ENCODE results near the gene EPHB2.

- TF ChIP-seq, protein P1, sequence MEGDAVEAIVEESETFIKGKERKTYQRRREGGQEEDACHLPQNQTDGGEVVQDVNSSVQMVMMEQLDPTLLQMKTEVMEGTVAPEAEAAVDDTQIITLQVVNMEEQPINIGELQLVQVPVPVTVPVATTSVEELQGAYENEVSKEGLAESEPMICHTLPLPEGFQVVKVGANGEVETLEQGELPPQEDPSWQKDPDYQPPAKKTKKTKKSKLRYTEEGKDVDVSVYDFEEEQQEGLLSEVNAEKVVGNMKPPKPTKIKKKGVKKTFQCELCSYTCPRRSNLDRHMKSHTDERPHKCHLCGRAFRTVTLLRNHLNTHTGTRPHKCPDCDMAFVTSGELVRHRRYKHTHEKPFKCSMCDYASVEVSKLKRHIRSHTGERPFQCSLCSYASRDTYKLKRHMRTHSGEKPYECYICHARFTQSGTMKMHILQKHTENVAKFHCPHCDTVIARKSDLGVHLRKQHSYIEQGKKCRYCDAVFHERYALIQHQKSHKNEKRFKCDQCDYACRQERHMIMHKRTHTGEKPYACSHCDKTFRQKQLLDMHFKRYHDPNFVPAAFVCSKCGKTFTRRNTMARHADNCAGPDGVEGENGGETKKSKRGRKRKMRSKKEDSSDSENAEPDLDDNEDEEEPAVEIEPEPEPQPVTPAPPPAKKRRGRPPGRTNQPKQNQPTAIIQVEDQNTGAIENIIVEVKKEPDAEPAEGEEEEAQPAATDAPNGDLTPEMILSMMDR (IDR thresholded peaks at IDR 0.05), result no peak
- TF ChIP-seq POLR2A (IDR thresholded peaks at IDR 0.05), result no peak
Measured at GRCh38 chr1:22760455-22760854, 49.8 kb downstream of the EPHB2 start.
